Measurements from ENCODE around the gene RRM1. TPM values are rescaled to one million over a fixed set of nuclear protein-coding genes. Genes with fewer than 3 reads are reported as not detected.
"Not testable (repeated sequence)": the region's sequence is repeated elsewhere in the genome, so short reads cannot be mapped to it uniquely, and the experiment has no call there.

Gene RRM1
- total RNA-seq: 31.6 to 53.5 TPM (median 34.1 TPM) in 3 replicates
- long read RNA-seq, transcript RRM1-201 (19 exons, 3,076 nt): major isoform, 66 of 72 reads
- long read RNA-seq, partial matches to known transcripts: 0 of 72 reads
- long read RNA-seq, other reads (novel, unspliced or antisense): 4 of 72 reads

DNA sequence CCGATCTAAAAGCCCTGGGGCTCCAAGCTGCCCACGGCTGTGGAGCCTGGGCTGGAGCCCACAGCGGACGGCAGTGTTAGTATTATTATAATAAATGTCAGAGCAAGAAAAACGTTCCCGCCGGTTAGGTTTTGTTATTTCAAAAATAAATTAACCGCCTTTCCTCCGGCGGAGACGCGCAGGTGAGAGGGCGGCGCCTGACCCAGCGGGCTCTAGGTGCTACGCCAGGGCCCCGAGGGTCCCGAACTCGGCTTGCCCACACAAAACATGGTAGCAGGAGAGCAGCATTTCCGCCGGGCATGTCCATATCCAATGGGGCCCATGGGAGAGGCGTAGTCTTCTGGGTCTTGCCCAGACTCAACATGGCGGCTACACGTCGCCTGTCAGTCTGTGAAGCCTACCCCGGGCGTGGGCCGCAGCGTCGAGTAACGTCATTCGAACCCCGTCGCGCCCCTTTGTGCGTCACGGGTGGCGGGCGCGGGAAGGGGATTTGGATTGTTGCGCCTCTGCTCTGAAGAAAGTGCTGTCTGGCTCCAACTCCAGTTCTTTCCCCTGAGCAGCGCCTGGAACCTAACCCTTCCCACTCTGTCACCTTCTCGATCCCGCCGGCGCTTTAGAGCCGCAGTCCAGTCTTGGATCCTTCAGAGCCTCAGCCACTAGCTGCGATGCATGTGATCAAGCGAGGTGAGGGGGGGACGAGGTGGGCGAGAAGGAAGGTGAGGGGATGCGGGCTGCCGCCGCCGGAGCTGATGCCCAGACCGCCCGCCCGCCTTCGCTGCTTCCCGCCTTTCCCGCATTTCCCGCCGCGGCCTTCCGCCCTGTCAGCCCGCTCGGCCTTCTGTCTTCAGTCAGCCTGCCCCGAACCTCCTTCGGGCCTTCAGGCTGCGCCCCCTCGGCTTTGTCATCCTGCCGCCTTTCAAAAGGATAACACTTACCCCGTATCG is at the start of gene RRM1:
Gene RRM1, plus strand, starts transcription at position 452 of the 944 bp plus-strand sequence. Its CDS starts 214 bp downstream, at position 666.
- DNase-seq (ENCODE audit: low spot score): peak; percentile 98
- peak within 1 kb of the TSS; percentile 93 for H3K4me3 Mint-ChIP-seq (ENCODE audit: unreplicated experiment)
- H3K36me3 Mint-ChIP-seq (ENCODE audit: low read depth): no peaks in the 10 kb centered on the region
- H3K27ac Mint-ChIP-seq (ENCODE audit: unreplicated experiment): peak within 1 kb of the TSS; percentile 98
- TF ChIP-seq, protein P1, sequence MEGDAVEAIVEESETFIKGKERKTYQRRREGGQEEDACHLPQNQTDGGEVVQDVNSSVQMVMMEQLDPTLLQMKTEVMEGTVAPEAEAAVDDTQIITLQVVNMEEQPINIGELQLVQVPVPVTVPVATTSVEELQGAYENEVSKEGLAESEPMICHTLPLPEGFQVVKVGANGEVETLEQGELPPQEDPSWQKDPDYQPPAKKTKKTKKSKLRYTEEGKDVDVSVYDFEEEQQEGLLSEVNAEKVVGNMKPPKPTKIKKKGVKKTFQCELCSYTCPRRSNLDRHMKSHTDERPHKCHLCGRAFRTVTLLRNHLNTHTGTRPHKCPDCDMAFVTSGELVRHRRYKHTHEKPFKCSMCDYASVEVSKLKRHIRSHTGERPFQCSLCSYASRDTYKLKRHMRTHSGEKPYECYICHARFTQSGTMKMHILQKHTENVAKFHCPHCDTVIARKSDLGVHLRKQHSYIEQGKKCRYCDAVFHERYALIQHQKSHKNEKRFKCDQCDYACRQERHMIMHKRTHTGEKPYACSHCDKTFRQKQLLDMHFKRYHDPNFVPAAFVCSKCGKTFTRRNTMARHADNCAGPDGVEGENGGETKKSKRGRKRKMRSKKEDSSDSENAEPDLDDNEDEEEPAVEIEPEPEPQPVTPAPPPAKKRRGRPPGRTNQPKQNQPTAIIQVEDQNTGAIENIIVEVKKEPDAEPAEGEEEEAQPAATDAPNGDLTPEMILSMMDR (IDR thresholded peaks at IDR 0.05): no peak
- H3K9me3 Mint-ChIP-seq (ENCODE audit: low read depth): no peaks in the 10 kb centered on the region
- H3K4me1 Mint-ChIP-seq (ENCODE audit: low read depth): peaks cover 28% of the 10 kb centered on the region
- H3K27me3 Mint-ChIP-seq (ENCODE audit: low read depth): no peaks in the 10 kb centered on the region

DNA sequence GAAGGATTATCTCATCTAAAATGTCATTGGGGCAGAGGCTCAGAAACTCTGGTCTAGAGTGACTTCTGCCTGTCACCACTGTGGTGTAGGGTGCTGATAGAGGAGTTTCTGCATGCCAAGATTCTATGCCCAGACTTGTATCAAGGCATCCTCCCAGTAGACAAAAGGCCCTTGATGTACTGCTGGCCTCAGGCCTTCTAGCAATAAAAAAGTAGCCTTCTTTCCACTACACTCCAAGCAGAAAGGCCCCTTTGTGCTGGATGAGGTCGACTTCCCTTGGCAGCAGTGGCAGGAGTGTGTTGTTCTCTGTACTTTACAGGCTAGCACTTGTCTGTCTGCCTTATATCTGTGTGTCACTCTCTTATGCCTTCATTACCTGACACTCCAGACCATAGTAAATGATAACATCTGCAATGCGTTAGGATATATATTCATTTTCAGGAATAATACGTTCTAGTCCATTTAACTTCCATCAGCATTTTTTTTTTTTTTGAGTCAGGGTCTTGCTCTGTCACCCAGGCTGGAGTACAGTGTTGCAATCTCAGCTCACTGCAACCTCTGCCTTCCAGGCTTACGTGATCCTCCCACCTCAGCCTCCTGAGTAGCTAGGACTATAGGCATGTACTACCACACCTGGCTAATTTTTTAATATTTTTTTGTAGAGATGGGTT is 49.5 kb upstream of the RRM1 start:
- no peak overlapping the region for H3K4me3 Mint-ChIP-seq (ENCODE audit: unreplicated experiment)
- no peak overlapping the region for H3K27ac Mint-ChIP-seq (ENCODE audit: unreplicated experiment)
- TF ChIP-seq, protein P1 (IDR thresholded peaks at IDR 0.05): no peak
- DNase-seq (ENCODE audit: low spot score): no peak
- no peaks in the 10 kb centered on the region for H3K9me3 Mint-ChIP-seq (ENCODE audit: low read depth)
- H3K36me3 Mint-ChIP-seq (ENCODE audit: low read depth): no peaks in the 10 kb centered on the region
- H3K27me3 Mint-ChIP-seq (ENCODE audit: low read depth): no peaks in the 10 kb centered on the region
- peaks cover 21% of the 10 kb centered on the region for H3K4me1 Mint-ChIP-seq (ENCODE audit: low read depth)

DNA sequence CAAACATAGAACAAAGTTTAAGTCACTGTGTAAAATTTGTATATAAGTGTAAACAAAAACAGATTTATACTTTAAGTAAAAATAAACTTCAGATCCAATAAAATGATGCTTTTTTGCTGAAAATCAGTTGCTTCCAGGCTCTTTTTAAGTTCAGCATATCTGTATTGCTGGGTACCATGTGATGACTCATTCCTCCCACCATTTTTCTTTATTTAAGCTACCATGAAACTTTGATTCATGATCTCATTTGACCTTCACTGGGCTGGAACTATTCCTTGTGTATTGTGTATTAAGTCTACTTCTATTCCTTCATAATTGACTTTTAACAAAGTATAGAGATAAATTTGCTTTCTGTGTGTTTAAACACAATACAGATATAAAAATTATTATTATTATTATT is 46.3 kb upstream of the RRM1 start:
- TF ChIP-seq, protein P1 (IDR thresholded peaks at IDR 0.05): no peak
- peaks cover 6% of the 10 kb centered on the region for H3K36me3 Mint-ChIP-seq (ENCODE audit: low read depth)
- H3K27me3 Mint-ChIP-seq (ENCODE audit: low read depth): no peaks in the 10 kb centered on the region
- no peak for DNase-seq (ENCODE audit: low spot score)
- H3K27ac Mint-ChIP-seq (ENCODE audit: unreplicated experiment): no peak overlapping the region
- H3K4me1 Mint-ChIP-seq (ENCODE audit: low read depth): peaks cover 21% of the 10 kb centered on the region
- no peak overlapping the region for H3K4me3 Mint-ChIP-seq (ENCODE audit: unreplicated experiment)
- H3K9me3 Mint-ChIP-seq (ENCODE audit: low read depth): no peaks in the 10 kb centered on the region

DNA sequence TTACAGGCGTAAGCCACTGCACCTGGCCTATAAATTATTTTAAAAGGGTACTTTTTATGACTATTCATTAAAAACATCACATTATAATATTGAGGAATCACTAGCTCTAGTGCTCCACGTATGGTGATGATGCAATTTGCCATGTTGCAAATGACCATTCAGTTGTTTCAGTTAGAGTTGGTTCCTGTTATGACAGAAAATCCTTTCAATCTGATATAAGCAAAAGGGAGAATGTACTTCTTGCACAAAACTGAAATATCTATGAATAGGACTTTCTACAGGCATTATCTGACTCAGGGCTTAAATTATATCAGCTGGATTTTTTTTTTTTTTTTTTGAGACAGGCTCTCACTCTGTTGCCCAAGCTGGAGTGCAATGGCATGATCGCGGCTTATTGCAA is 45.6 kb upstream of the RRM1 start:
- Mint-ChIP-seq H3K27me3 (ENCODE audit: low read depth) (no peaks in the 10 kb centered on the region), H3K36me3 (ENCODE audit: low read depth) (peaks cover 6% of the 10 kb centered on the region), H3K4me3 (ENCODE audit: unreplicated experiment) (no peak overlapping the region), H3K4me1 (ENCODE audit: low read depth) (peaks cover 18% of the 10 kb centered on the region), H3K27ac (ENCODE audit: unreplicated experiment) (no peak overlapping the region), H3K9me3 (ENCODE audit: low read depth) (no peaks in the 10 kb centered on the region)
- TF ChIP-seq, protein P1 (IDR thresholded peaks at IDR 0.05): no peak
- DNase-seq (ENCODE audit: low spot score): no peak

DNA sequence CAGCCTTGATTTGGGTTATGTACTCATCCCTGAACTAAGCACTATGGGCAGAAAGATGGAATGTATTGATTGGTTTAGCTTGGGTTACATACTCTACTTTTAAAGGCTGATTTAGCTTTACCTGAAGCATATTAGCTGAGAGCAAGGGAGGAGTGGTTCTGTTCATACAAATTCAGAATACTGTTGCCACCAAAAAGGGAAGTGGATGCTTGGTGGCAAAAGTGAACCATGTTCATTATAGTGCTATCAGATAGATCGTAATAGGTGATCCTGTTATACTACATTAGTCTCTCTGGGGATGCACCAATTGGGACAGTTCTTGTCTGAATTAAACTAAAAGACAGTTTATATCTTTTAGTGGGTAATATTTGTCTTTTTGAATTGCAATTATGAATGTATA is 44.5 kb upstream of the RRM1 start:
- Mint-ChIP-seq H3K9me3 (ENCODE audit: low read depth) (no peaks in the 10 kb centered on the region), H3K36me3 (ENCODE audit: low read depth) (peaks cover 6% of the 10 kb centered on the region), H3K4me3 (ENCODE audit: unreplicated experiment) (no peak overlapping the region), H3K27me3 (ENCODE audit: low read depth) (no peaks in the 10 kb centered on the region), H3K4me1 (ENCODE audit: low read depth) (peaks cover 7% of the 10 kb centered on the region), H3K27ac (ENCODE audit: unreplicated experiment) (no peak overlapping the region)
- no peak for DNase-seq (ENCODE audit: low spot score)
- TF ChIP-seq, protein P1 (IDR thresholded peaks at IDR 0.05): no peak

DNA sequence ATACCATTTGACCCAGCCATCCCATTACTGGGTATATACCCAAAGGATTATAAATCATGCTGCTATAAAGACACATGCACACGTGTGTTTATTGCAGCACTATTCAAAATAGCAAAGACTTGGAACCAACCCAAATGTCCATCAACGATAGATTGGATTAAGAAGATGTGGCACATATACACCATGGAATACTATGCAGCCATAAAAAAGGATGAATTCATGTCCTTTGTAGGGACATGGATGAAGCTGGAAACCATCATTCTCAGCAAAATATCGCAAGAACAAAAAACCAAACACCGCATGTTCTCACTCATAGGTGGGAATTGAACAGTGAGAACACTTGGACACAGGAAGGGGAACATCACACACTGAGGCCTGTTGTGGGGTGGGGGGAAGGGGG is 41.4 kb upstream of the RRM1 start:
- H3K27me3 Mint-ChIP-seq (ENCODE audit: low read depth); H3K27ac Mint-ChIP-seq (ENCODE audit: unreplicated experiment); H3K9me3 Mint-ChIP-seq (ENCODE audit: low read depth); H3K4me1 Mint-ChIP-seq (ENCODE audit: low read depth); H3K4me3 Mint-ChIP-seq (ENCODE audit: unreplicated experiment); DNase-seq (ENCODE audit: low spot score); H3K36me3 Mint-ChIP-seq (ENCODE audit: low read depth): not testable (repeated sequence)

Measured in chondrocyte (in vitro differentiated cells).